HEK293 (cell line): ENCODE data around the gene CCL18.
"Not testable (repeated sequence)": the region's sequence is repeated elsewhere in the genome, so short reads cannot be mapped to it uniquely, and the experiment has no call there.

Experiments used
- CTCF ChIP-seq: fragments of 450-650 bp; formaldehyde crosslinking; IDR thresholded peaks from 2 replicates; pipeline ENCODE4 v1.5.1; 2016; ENCODE audit warnings: missing biosample characterization, missing genetic modification characterization
- PRDM10 ChIP-seq: fragments of 450-650 bp; formaldehyde crosslinking; IDR thresholded peaks from 2 replicates; pipeline ENCODE4 v1.5.1; 2016; ENCODE audit warnings: missing biosample characterization, missing genetic modification characterization
- REST ChIP-seq: fragments of 450-650 bp; formaldehyde crosslinking; IDR thresholded peaks from 2 replicates; pipeline ENCODE4 v1.5.1; 2016; ENCODE audit warnings: missing biosample characterization, missing genetic modification characterization
- TCF7L2 ChIP-seq: IDR thresholded peaks from 2 replicates; pipeline ENCODE4 v1.6.1; 2011; ENCODE audit warnings: low read depth, mild to moderate bottlenecking, inconsistent platforms, low read length, moderate library complexity, borderline replicate concordance
- ZNF24 ChIP-seq: fragments of 450-650 bp; formaldehyde crosslinking; IDR thresholded peaks from 2 replicates; pipeline ENCODE4 v1.5.1; 2016; ENCODE audit warnings: missing biosample characterization, missing genetic modification characterization
- ZNF670 ChIP-seq: fragments of 450-650 bp; formaldehyde crosslinking; IDR thresholded peaks from 2 replicates; pipeline ENCODE4 v1.5.1; 2016; ENCODE audit warnings: missing biosample characterization, missing genetic modification characterization, low read depth

- TF ChIP-seq CTCF; ZNF24 (tag by site-specific recombination); REST (tag by site-specific recombination); TCF7L2; PRDM10; ZNF670 (tag by site-specific recombination): not testable (repeated sequence)
Measured at GRCh38 chr17:36015895-36016294, 48.2 kb upstream of the CCL18 start.
